ENCODE results near the gene CLEC2A.

GRCh38 chr12:9960590-9960989, 28.4 kb upstream of the CLEC2A start:
- no peak for TF ChIP-seq CTCF (IDR thresholded peaks at IDR 0.05)
- no peak for TF ChIP-seq POLR2A (IDR thresholded peaks at IDR 0.05)
- TF ChIP-seq EP300 (IDR thresholded peaks at IDR 0.05): no peak
- no peak for TF ChIP-seq POLR2AphosphoS5 (IDR thresholded peaks at IDR 0.05)

Measured in upper lobe of left lung (tissue), 4 donors.